OCI-LY3 (cell line): ENCODE measurements around the gene IRF9.

ENCODE experiments used
- CTCF ChIP-seq: fragments of 200-600, 300-600 bp; sonication (generic); IDR thresholded peaks from 2 replicates; pipeline ENCODE4 v1.5.1; 2014; ENCODE audit warnings: antibody characterized with exemption, low read length, low read depth
- EZH2phosphoT487 ChIP-seq: fragments of 200-600 bp; shearing (Covaris generic); IDR thresholded peaks from 2 replicates; pipeline ENCODE4 v1.6.1; 2018; ENCODE audit warnings: antibody characterized with exemption, mixed run types, low read depth

GRCh38 chr14:24194873-24195185, 33.8 kb downstream of the IRF9 start:
- no peak for TF ChIP-seq CTCF
- no peak for TF ChIP-seq EZH2phosphoT487
